Heart left ventricle (tissue), 16 donors: ENCODE results near the gene DND1. TPM values are rescaled to one million over a fixed set of nuclear protein-coding genes. Genes with fewer than 3 reads are reported as not detected.
A peak's percentile ranks its signal among the peaks of the same experiment; 100 is the strongest.

ENCODE experiments used
- ATAC-seq, 4 donors: fragments of 200-7000 bp; cut with Tn5 transposase; one replicate each; pipeline ENCODE4 v1.9.1; 2020 to 2022; ENCODE audit warnings: moderate library complexity in 4 of 4, mild to moderate bottlenecking in 3 of 4, moderate number of reproducible peaks in 1 of 4
- DNase-seq, 5 donors: peaks; one replicate each; pipeline ENCODE4 v3.0.0-alpha.2; 2020
- H3K27ac ChIP-seq, 12 donors: fragments of 200-600 bp; sonication (generic) in 4 of 12; one replicate each; pipeline versions ENCODE4 v1.5.0 to v1.8.0; 2016 to 2022; ENCODE audit warnings: mild to moderate bottlenecking in 2 of 12
- H3K27me3 ChIP-seq, 9 donors: fragments of 200-600 bp; sonication (generic) in 2 of 9; one replicate each; pipeline versions ENCODE4 v1.5.1 to v1.8.0; 2016 to 2022; ENCODE audit warnings: mild to moderate bottlenecking in 3 of 9
- H3K36me3 ChIP-seq, 9 donors: fragments of 200-600 bp; sonication (generic) in 2 of 9; one replicate each; pipeline versions ENCODE4 v1.5.0 to v1.8.0; 2018 to 2022; ENCODE audit warnings: mild to moderate bottlenecking in 2 of 9
- H3K4me1 ChIP-seq, 12 donors: fragments of 200-600 bp; sonication (generic) in 4 of 12; one replicate each; pipeline versions ENCODE4 v1.5.0 to v1.8.0; 2016 to 2022; ENCODE audit warnings: mild to moderate bottlenecking in 3 of 12
- H3K4me3 ChIP-seq, 12 donors: fragments of 200-600 bp; sonication (generic) in 4 of 12; one replicate each; pipeline versions ENCODE4 v1.5.0 to v1.8.0; 2017 to 2022; ENCODE audit warnings: mild to moderate bottlenecking in 9 of 12, moderate library complexity in 4 of 12
- H3K9me3 ChIP-seq, 12 donors: fragments of 200-600 bp; sonication (generic) in 4 of 12; one replicate each; pipeline versions ENCODE4 v1.5.0 to v1.8.0; 2016 to 2022; ENCODE audit warnings: mild to moderate bottlenecking in 1 of 12
- CTCF ChIP-seq, 12 donors: fragments of 200-600 bp; sonication (generic) in 4 of 12; IDR thresholded peaks; one replicate each; pipeline versions ENCODE4 v1.5.0 to v1.8.0; 2018 to 2022; ENCODE audit warnings: antibody characterized with exemption in 12 of 12, mild to moderate bottlenecking in 5 of 12
- POLR2A ChIP-seq, 2 donors: fragments of 450-650 bp; IDR thresholded peaks; one replicate each; pipeline ENCODE4 v1.6.1; 2017; ENCODE audit warnings: antibody characterized with exemption in 2 of 2, mild to moderate bottlenecking in 2 of 2, moderate library complexity in 2 of 2
- WGBS, 4 donors: extraction: QIAGEN DNeasy Blood & Tissue Kit in 2 of 4; methylation state at CpG; one replicate each; pipeline versions ENCODE4 v1.1.5 to v1.1.7; 2013 to 2018; 5-methylcytosine and 5-hydroxymethylcytosine counted together
- intact Hi-C, 10 donors: fragments of 100-400 bp; cut with DNase I; formaldehyde crosslinking; loops; one replicate each; pipeline versions ENCODE4 v1.11.1 to v1.14.2; 2022
- polyA plus RNA-seq, 2 donors: library from polyadenylated mRNA; stranded (reverse); fragments of 200-250 nt; gene quantifications; one replicate each; pipeline ENCODE4 v1.2.3, GENCODE V29; 2013
- total RNA-seq, 9 donors: library from RNA; depleted of rRNA in 2 of 9; stranded (reverse); fragments of >200 nt in 2 of 9; fragmentation: NEBNext Ultra II Directional in 3 of 9; extraction: Animal tissue kit (Norgen Biotek cat#: 25700) in 3 of 9; gene quantifications; one replicate each; pipeline versions ENCODE4 v1.1.0 to v1.2.4, GENCODE V29; 2016 to 2023
- donor health status: ischemic (EF 13 %, LVEDD 7.1; RV severe dilation, severe dysfunction).
- donor health status: healthy with polysubstance abuse.
- donor health status: DM: no; HTN: yes; CAD: no.
- donor health status: DM: no; HTN: no; CAD: no.
- donor health status: ischemic (EF 25% LVEDD 6.9; RV normal size, moderate dysfunction).
- donor health status: ischemic (EF 25% LVEDD 5.7; RV mildly dilated, moderate dysfunction).
- donor health status: healthy.
- donor health status: DM: yes; HTN: yes; CAD: no.
- donor health status: ischemic (EF 35%, LVEDD 5.7; RV mildly dilated, moderate dysfunction).
- donor health status: nonischemic (EF 11% LVEDD 7.7; RV severe dilation, severe dysfunction).
- donor health status: DM: yes; HTN: yes; CAD: no.
- donor health status: PGD.
- donor health status: ischemic (EF 29% LVEDD 5.4; RV normal size, mild dysfunction).
- donor health status: nonischemic (EF 23%, LVEDD 6.1; RV moderate dilation, normal function).

Gene DND1
- total and polyA plus RNA-seq, 11 donors = 0.16 to 0.95 (median 0.52) TPM; not detected in 2

GRCh38 chr5:140707812-140708211 lies 34.4 kb upstream of the DND1 start:
- DNase-seq (no peak), ATAC-seq (no peak)
- H3K4me1 ChIP-seq = peaks cover 0 to 12% (median 0%) of the 10 kb centered on the region in 12 donors
- WGBS, 4 donors = 84 to 93% (median 88%) methylated on average over 4 of the region's 4 CpGs
- no peak overlapping the region for H3K4me3 ChIP-seq
- no peaks in the 10 kb centered on the region for H3K9me3 ChIP-seq
- H3K36me3 ChIP-seq = peaks cover 0 to 50% (median 47%) of the 10 kb centered on the region in 9 donors
- no peak overlapping the region for H3K27ac ChIP-seq
- H3K27me3 ChIP-seq = no peaks in the 10 kb centered on the region
- intact Hi-C loops = loop anchor here in 2 of 10 donors (5.0 to 10.0 kb wide), 2 partner anchors 143 to 161 kb away; partner anchors contain the start of genes APBB3 (in 1 of the 2), EIF4EBP3 (in 1 of the 2) and SLC35A4 (in 1 of the 2)
- TF ChIP-seq POLR2A (IDR thresholded peaks at IDR 0.05) (no peak), CTCF (IDR thresholded peaks at IDR 0.05) (no peak)

- Histone ChIP-seq H3K27ac (peak within 1 kb of the TSS in 11 of 12 donors; percentile 47 to 74 (median 64)), H3K36me3 (peaks cover 3 to 89% (median 82%) of the 10 kb centered on the region in 9 donors), H3K9me3 (no peaks in the 10 kb centered on the region), H3K4me3 (peak within 1 kb of the TSS; percentile 49 to 97 (median 83)), H3K27me3 (no peaks in the 10 kb centered on the region), H3K4me1 (peaks cover 0 to 19% (median 14%) of the 10 kb centered on the region in 12 donors)
- 1 to 2% (median 2%) methylated on average over 44 of the region's 44 CpGs for WGBS, 4 donors
- DNase-seq = peak; percentile 94 to 96 (median 95)
- TF ChIP-seq POLR2A (IDR thresholded peaks at IDR 0.05) (peak in 1 of 2 donors; percentile 79), CTCF (IDR thresholded peaks at IDR 0.05) (no peak)
- peak; percentile 98 to 100 (median 99) for ATAC-seq
- intact Hi-C loops = loop anchor here in 1 of 10 donors (10.0 kb wide), 1 partner anchor 136 kb away; the partner anchor contains the start of genes APBB3 and SLC35A4
Observed at GRCh38 chr5:140700177-140701144, 27.1 kb upstream of the DND1 start, which contains the start of gene ZMAT2. Gene ZMAT2 (plus strand): TSS chr5:140700447. CDS start chr5:140700461, 14 bp downstream.

- H3K36me3 ChIP-seq = peaks cover 3 to 76% (median 71%) of the 10 kb centered on the region in 9 donors
- 81 to 85% (median 83%) methylated on average over 4 of the region's 4 CpGs for WGBS, 4 donors
- no peak overlapping the region for H3K27ac ChIP-seq
- no peak for ATAC-seq
- no peak for TF ChIP-seq POLR2A (IDR thresholded peaks at IDR 0.05)
- no peak for TF ChIP-seq CTCF (IDR thresholded peaks at IDR 0.05)
- no peaks in the 10 kb centered on the region for H3K9me3 ChIP-seq
- intact Hi-C loops = loop anchor here in 2 of 10 donors (5.0 to 10.0 kb wide), 2 partner anchors 52 to 140 kb away; partner anchors contain the start of genes IK (in 1 of the 2), NDUFA2 (in 1 of the 2) and SRA1 (in 1 of the 2)
- no peak overlapping the region for H3K4me3 ChIP-seq
- H3K27me3 ChIP-seq = no peaks in the 10 kb centered on the region
- H3K4me1 ChIP-seq = peaks cover 5 to 44% (median 28%) of the 10 kb centered on the region in 12 donors
- DNase-seq = no peak
Observed at GRCh38 chr5:140696891-140697492, 23.6 kb upstream of the DND1 start.
